HG02870 (cell line): Measurements from ENCODE around the gene PCCA.
A peak's percentile ranks its signal among the peaks of the same experiment; 100 is the strongest.
"Not testable (repeated sequence)": the region's sequence is repeated elsewhere in the genome, so short reads cannot be mapped to it uniquely, and the experiment has no call there.

Experiments
- ATAC-seq: cut with Tn5 transposase; IDR thresholded peaks from one replicate; pipeline ENCODE4 v1.9.1; 2021; ENCODE audit warnings: mild to moderate bottlenecking, moderate library complexity; ENCODE audit not compliant: unreplicated experiment

PCCA gene

GRCh38 chr13:100356426-100356825 is 267.5 kb downstream of the PCCA start:
- ATAC-seq, result no peak

DNA sequence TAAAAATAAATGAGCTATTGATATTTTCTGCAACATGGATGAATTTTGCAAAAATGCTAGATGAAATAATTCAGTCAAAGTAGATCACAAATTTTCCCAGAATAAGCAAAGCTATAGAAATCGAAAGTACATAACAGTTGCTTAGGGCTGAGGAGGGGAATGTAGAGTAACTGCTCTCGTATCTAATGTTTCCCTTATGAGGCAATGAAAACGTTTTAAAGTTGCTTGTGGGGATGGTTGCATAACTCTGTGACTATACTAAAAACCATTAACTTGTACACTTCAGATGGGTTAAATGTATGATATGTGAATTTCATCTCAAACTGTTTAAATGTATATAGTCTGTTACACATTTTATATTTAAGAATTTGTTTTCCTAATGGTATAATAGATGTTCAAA is 268.0 kb downstream of the PCCA start:
- ATAC-seq, result no peak

- no peak for ATAC-seq
Measured at GRCh38 chr13:100357764-100358163, 268.9 kb downstream of the PCCA start.

DNA sequence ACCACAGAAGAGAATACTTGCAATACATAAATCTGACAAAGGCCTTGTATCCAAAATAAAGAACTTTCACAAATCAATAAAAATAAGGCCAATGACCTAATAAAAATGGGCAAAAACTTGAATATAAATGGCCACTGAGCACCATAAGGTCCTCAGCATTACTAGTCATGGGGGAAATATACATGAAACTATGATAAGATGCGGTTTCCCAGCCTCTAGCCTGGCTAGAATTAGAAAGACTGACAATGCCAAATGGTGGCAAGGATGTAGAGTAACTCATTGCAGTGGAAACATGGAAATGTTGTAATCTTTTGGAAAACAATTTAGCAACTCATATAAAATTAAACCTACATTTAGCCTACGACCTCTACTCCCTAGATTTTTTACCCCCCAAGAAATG is 272.6 kb downstream of the PCCA start:
- no peak for ATAC-seq

GRCh38 chr13:100362371-100362770 is 273.5 kb downstream of the PCCA start:
- no peak for ATAC-seq

GRCh38 chr13:100362781-100363180 is 273.9 kb downstream of the PCCA start:
- no peak for ATAC-seq

- ATAC-seq, result no peak
Measured at GRCh38 chr13:100363285-100363711, 274.4 kb downstream of the PCCA start.

GRCh38 chr13:100363874-100364273 is 275.0 kb downstream of the PCCA start:
- no peak for ATAC-seq

GRCh38 chr13:100364591-100364990 is 275.7 kb downstream of the PCCA start:
- no peak for ATAC-seq

DNA sequence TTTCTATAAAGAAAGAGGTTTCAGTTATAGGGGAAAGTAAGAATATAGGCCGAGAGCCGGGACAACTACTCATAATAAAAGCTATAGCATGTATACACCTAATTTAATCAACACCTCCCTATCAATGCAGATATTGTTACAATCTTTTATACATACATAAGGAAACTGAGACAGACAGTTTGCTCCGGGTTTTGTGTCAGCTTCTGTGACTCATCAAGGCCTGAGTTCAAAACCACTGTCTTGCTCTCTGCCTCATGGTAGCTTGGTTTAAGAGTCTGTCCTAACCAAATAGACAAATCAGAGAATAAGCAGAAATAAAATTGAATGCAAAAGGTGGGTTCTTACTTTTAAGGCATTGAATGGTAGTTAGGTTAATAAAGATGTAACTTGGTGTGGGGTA is 276.8 kb downstream of the PCCA start:
- ATAC-seq, result no peak

GRCh38 chr13:100378533-100378932 is 289.6 kb downstream of the PCCA start:
- no peak for ATAC-seq

DNA sequence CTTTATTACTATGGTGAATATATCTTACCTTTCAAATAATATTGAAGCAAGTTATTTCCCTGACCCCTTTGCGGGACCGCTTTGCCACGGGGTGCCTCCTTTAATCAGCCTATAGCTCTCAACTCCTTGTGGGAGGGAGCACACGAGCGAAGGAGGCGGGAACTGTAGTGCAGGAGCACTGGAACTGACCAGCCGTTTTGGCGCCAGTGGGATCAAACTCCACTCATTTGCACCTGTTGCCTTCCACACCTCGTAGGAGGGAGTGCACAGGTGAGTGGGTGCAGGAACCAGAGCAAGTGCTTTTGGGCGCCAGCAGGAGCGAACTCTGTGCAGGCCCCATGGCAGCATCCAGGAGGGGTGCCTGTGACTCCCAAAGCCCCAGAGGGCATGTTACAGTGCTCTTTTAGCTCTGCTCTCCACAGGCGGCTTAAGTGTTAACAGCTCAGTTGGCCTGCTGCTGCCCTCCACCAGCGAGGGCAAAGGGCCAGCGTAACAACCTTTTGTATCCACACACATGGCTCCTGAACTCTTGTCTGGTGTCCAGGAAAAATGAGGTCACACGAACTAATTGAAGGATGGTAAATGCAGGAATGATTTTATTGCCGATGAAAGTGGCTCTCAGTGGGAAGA is 292.8 kb downstream of the PCCA start:
- no peak for ATAC-seq

GRCh38 chr13:100382785-100383184 is 293.9 kb downstream of the PCCA start:
- no peak for ATAC-seq

- ATAC-seq, result no peak
Measured at GRCh38 chr13:100387416-100387815, 298.5 kb downstream of the PCCA start.

GRCh38 chr13:100388150-100388549 is 299.3 kb downstream of the PCCA start:
- ATAC-seq, result not testable (repeated sequence)

- no peak for ATAC-seq
Measured at GRCh38 chr13:100388923-100389322, 300.0 kb downstream of the PCCA start.

GRCh38 chr13:100389617-100390016 is 300.7 kb downstream of the PCCA start:
- no peak for ATAC-seq

- peak; percentile 38 for ATAC-seq
Measured at GRCh38 chr13:100392709-100393630, 304.1 kb downstream of the PCCA start.

DNA sequence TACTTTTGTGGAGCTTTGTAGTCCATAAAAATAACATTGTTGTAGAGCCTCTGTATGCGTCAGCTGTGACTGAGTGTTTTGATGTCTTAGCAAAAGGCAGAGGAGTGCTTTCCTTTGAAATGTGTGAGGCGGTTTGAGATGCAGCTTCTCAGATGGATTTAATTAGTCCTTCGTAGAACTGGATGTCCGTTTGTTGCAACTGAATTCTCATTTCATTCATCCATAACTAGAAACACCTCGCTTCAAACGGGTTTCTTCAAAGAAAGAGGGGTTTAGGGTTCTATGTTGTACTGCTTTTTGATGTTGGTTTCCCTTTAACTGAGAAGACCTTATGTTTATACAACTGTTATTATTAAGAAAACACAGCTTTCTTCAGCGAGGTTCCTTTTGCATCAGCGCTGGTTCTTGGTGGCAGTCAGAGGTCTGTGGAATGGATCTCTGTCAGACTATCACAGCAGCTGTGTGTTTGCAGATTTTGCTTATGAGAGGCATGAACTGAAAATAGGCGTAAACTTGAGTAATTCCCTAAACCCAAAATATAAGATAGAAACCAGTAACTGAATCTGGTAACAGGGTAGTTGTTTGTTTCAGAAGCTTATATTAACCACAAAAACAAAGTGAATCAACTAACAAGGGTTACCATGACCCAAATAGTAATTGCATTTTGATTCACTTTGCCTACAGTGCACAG is 305.3 kb downstream of the PCCA start:
- ATAC-seq, result peak; percentile 93

DNA sequence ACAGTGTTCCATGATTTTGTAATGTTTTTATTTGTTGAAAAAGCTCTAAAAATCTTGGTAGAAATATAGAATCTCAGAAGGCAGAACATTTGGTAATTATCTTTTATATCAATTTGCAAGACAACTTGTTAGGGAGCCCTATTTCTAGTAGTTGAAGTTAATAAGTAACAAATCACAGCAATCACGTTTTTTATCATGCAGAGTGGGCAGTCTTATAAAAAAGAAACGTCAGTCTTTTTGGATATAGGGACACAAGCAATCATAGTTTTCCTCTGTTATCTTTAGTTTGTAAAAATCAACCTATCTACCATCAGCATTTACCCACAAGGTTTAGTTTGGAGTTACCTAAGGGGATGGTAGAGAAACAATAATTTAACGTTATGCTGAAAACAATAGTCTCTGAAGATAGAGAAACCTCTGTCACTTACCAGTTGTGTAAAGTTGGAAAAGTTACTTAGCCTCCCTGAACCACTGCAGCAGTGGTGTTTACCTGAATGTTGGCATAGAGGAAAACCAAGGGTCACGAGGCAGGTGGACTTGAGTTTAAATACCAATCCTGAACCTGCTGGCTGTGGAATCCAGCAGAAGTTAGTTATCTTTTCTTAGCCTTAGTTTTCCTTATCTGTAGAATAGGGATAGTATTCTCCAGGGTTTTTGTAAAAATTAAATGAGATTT is 306.9 kb downstream of the PCCA start:
- no peak for ATAC-seq

GRCh38 chr13:100396776-100397175 is 307.9 kb downstream of the PCCA start:
- no peak for ATAC-seq
